H1 (cell line): Measurements from ENCODE around the gene CD72. TPM values are rescaled to one million over a fixed set of nuclear protein-coding genes. Genes with fewer than 3 reads are reported as not detected.

Experiments used
- CTCF ChIA-PET: fragments of 300-600 bp; sonication (Branson Sonifier 250); formaldehyde crosslinking; loops from one replicate; lab custom pipeline; 2021; ENCODE audit not compliant: partially characterized antibody; lab: Charles Lee
- POLR2A ChIA-PET: fragments of 300-600 bp; sonication (Branson Sonifier 250); formaldehyde crosslinking; loops from one replicate; lab custom pipeline; 2021; ENCODE audit warnings: inconsistent platforms; ENCODE audit not compliant: partially characterized antibody; lab: Charles Lee
- DNase-seq, 2 experiments: peaks; one replicate each; pipeline versions ENCODE4 v3.0.0 to v3.0.0-alpha.2; 2010 to 2022; ENCODE audit warnings: low spot score in 2 of 2, low read depth in 1 of 2, mixed read lengths in 1 of 2
- FAIRE-seq: peaks from 2 replicates; lab custom pipeline; 2011; peaks lifted over from hg19 to GRCh38; lab: Jason Lieb, UNC
- H2AFZ ChIP-seq: 2 replicates; pipeline ENCODE4 v1.8.1; 2012; ENCODE audit warnings: low read length, inconsistent platforms
- H2AK5ac ChIP-seq: 2 replicates; pipeline ENCODE4 v1.6.1; 2013; ENCODE audit warnings: low read depth, low read length
- H2BK120ac ChIP-seq: replicated peaks from 2 replicates; pipeline ENCODE3; 2013; ENCODE audit warnings: low read depth, low read length, inconsistent platforms
- H2BK12ac ChIP-seq: 2 replicates; pipeline ENCODE4 v1.6.1; 2013; ENCODE audit warnings: low read depth, low read length
- H2BK15ac ChIP-seq: 2 replicates; pipeline ENCODE4 v1.6.1; 2013; ENCODE audit warnings: low read length
- H2BK20ac ChIP-seq: 2 replicates; pipeline ENCODE4 v1.6.1; 2013; ENCODE audit warnings: low read length
- H2BK5ac ChIP-seq: 2 replicates; pipeline ENCODE4 v1.6.1; 2013; ENCODE audit warnings: low read depth, low read length
- H3K14ac ChIP-seq: 2 replicates; pipeline ENCODE4 v1.6.1; 2013; ENCODE audit warnings: inconsistent platforms; ENCODE audit not compliant: insufficient read length
- H3K18ac ChIP-seq: 2 replicates; pipeline ENCODE4 v1.6.1; 2013; ENCODE audit warnings: low read length; ENCODE audit errors: extremely low read depth
- H3K23ac ChIP-seq: 2 replicates; pipeline ENCODE4 v1.6.1; 2013; ENCODE audit warnings: inconsistent platforms; ENCODE audit not compliant: insufficient read length
- H3K23me2 ChIP-seq: 2 replicates; pipeline ENCODE4 v1.6.1; 2013; ENCODE audit warnings: low read depth, low read length
- H3K27ac ChIP-seq: 2 replicates; pipeline ENCODE4 v1.6.1; 2011; ENCODE audit warnings: low read depth, low read length, inconsistent platforms
- H3K27me3 ChIP-seq, 4 experiments: replicated peaks in 1 of 4; 1 replicate in 1 of 4; 2 replicates in 3 of 4; pipeline versions ENCODE4 v1.6.1 to v1.8.1; 2011 to 2013; ENCODE audit warnings: low read length in 3 of 4, mild to moderate bottlenecking in 3 of 4, inconsistent platforms in 2 of 4, mixed read lengths in 2 of 4, moderate library complexity in 1 of 4; ENCODE audit not compliant: control insufficient read depth in 3 of 4, insufficient read depth in 3 of 4; ENCODE audit errors: extremely low read depth in 1 of 4
- H3K36me3 ChIP-seq, 4 experiments: 2 replicates each; pipeline versions ENCODE4 v1.6.1 to v1.8.1; 2011 to 2013; ENCODE audit warnings: mild to moderate bottlenecking in 4 of 4, low read length in 3 of 4, moderate library complexity in 2 of 4, control low read depth in 1 of 4, inconsistent platforms in 1 of 4; ENCODE audit not compliant: insufficient read depth in 4 of 4, control insufficient read depth in 2 of 4
- H3K4ac ChIP-seq: replicated peaks from 2 replicates; pipeline ENCODE3; 2013; ENCODE audit warnings: low read length, low read depth, mixed read lengths, inconsistent platforms; ENCODE audit not compliant: insufficient read length
- H3K4me1 ChIP-seq, 4 experiments: replicated peaks in 1 of 4; 1 replicate in 1 of 4; 2 replicates in 3 of 4; pipeline versions ENCODE4 v1.6.1 to v1.8.1; 2011 to 2013; ENCODE audit warnings: low read length in 3 of 4, inconsistent platforms in 2 of 4, mixed read lengths in 1 of 4; ENCODE audit not compliant: insufficient read depth in 4 of 4, control insufficient read depth in 3 of 4
- H3K4me2 ChIP-seq, 2 experiments: 2 replicates each; pipeline versions ENCODE4 v1.6.1 to v1.8.1; 2011 to 2013; ENCODE audit warnings: low read depth in 2 of 2, low read length in 2 of 2, control low read depth in 1 of 2, inconsistent platforms in 1 of 2, mild to moderate bottlenecking in 1 of 2; ENCODE audit not compliant: insufficient read depth in 1 of 2
- H3K4me3 ChIP-seq, 4 experiments: fragments of 200-600, 300-600 bp in 1 of 4; sonication (generic), shearing (Covaris generic), sonication (Bioruptor Twin) in 1 of 4; 2 replicates each; pipeline versions ENCODE4 v1.5.1 to v1.8.1; 2011 to 2016; ENCODE audit warnings: low read length in 4 of 4, low read depth in 3 of 4, control low read depth in 2 of 4, inconsistent platforms in 2 of 4, mild to moderate bottlenecking in 2 of 4, mixed read lengths in 1 of 4, moderate library complexity in 1 of 4; ENCODE audit not compliant: insufficient read depth in 2 of 4; ENCODE audit errors: extremely low read depth in 1 of 4
- H3K56ac ChIP-seq: replicated peaks from 2 replicates; pipeline ENCODE3; 2013; ENCODE audit warnings: low read depth, mild to moderate bottlenecking, mixed read lengths, low read length, inconsistent platforms; ENCODE audit not compliant: insufficient read length
- H3K79me1 ChIP-seq: 2 replicates; pipeline ENCODE4 v1.6.1; 2013; ENCODE audit warnings: low read depth, low read length, control low read depth
- H3K79me2 ChIP-seq, 2 experiments: 2 replicates each; pipeline versions ENCODE4 v1.6.1 to v1.8.1; 2012 to 2013; ENCODE audit warnings: low read length in 2 of 2, mild to moderate bottlenecking in 2 of 2, inconsistent platforms in 1 of 2; ENCODE audit not compliant: insufficient read depth in 2 of 2, control insufficient read depth in 1 of 2
- H3K9ac ChIP-seq, 4 experiments: replicated peaks in 1 of 4; 1 replicate in 1 of 4; 2 replicates in 3 of 4; pipeline versions ENCODE4 v1.6.1 to v1.8.1; 2011 to 2013; ENCODE audit warnings: low read depth in 3 of 4, low read length in 3 of 4, control low read depth in 2 of 4, mild to moderate bottlenecking in 2 of 4, moderate library complexity in 2 of 4, inconsistent platforms in 1 of 4; ENCODE audit errors: extremely low read depth in 1 of 4
- H3K9me3 ChIP-seq, 2 experiments: 2 replicates each; pipeline versions ENCODE4 v1.6.1 to v1.8.1; 2012 to 2013; ENCODE audit warnings: mild to moderate bottlenecking in 2 of 2, moderate library complexity in 2 of 2, control low read depth in 1 of 2, inconsistent platforms in 1 of 2, low read depth in 1 of 2, low read length in 1 of 2, mixed read lengths in 1 of 2; ENCODE audit not compliant: insufficient read depth in 2 of 2
- H4K20me1 ChIP-seq, 2 experiments: replicated peaks in 1 of 2; 2 replicates each; pipeline versions ENCODE3 to v1.8.1; 2011 to 2013; ENCODE audit warnings: inconsistent platforms in 2 of 2, low read length in 2 of 2, mild to moderate bottlenecking in 1 of 2; ENCODE audit not compliant: insufficient read depth in 2 of 2, control insufficient read depth in 1 of 2
- H4K5ac ChIP-seq: 2 replicates; pipeline ENCODE4 v1.6.1; 2013; ENCODE audit warnings: low read length, low read depth, mixed read lengths, inconsistent platforms; ENCODE audit not compliant: insufficient read length
- H4K8ac ChIP-seq: 2 replicates; pipeline ENCODE4 v1.8.0; 2013; ENCODE audit warnings: mild to moderate bottlenecking, moderate library complexity, low read length, inconsistent platforms; ENCODE audit not compliant: insufficient read depth; ENCODE audit errors: extremely low read depth
- H4K91ac ChIP-seq: replicated peaks from 2 replicates; pipeline ENCODE3; 2013; ENCODE audit warnings: low read length, mixed read lengths, inconsistent platforms; ENCODE audit not compliant: insufficient read length
- ATF2 ChIP-seq: IDR thresholded peaks from 2 replicates; pipeline ENCODE4 v1.6.1; 2012; ENCODE audit warnings: low read length, inconsistent platforms
- CTBP2 ChIP-seq: IDR thresholded peaks from 2 replicates; pipeline ENCODE4 v1.7.0; 2011; ENCODE audit warnings: borderline replicate concordance, mild to moderate bottlenecking, moderate library complexity, mixed read lengths, low read length; ENCODE audit not compliant: insufficient read depth, insufficient read length
- MAFK ChIP-seq: IDR thresholded peaks from 2 replicates; pipeline ENCODE4 v1.6.1; 2012; ENCODE audit warnings: low read depth, mild to moderate bottlenecking, improper control_type of control experiment, low read length
- POU5F1 ChIP-seq: IDR thresholded peaks from 2 replicates; pipeline ENCODE4 v1.6.1; 2011; ENCODE audit warnings: low read depth, mild to moderate bottlenecking, low read length, moderate library complexity
- SP4 ChIP-seq: IDR thresholded peaks from 2 replicates; pipeline ENCODE4 v1.6.1; 2012; ENCODE audit warnings: low read length, inconsistent platforms
- TAF7 ChIP-seq: optimal IDR thresholded peaks from 2 replicates; pipeline ENCODE3; 2011; ENCODE audit warnings: low read depth, mild to moderate bottlenecking, inconsistent platforms, low read length, moderate library complexity, borderline replicate concordance
- TBP ChIP-seq: IDR thresholded peaks from 2 replicates; pipeline ENCODE4 v1.6.1; 2011; ENCODE audit warnings: low read depth, low read length, improper control_type of control experiment
- TEAD4 ChIP-seq: IDR thresholded peaks from 2 replicates; pipeline ENCODE4 v1.6.1; 2012; ENCODE audit warnings: low read depth, low read length, inconsistent platforms, mixed read lengths
- USF2 ChIP-seq: IDR thresholded peaks from 2 replicates; pipeline ENCODE4 v1.6.1; 2011; ENCODE audit warnings: low read length, improper control_type of control experiment
- WGBS, 2 experiments: shearing (Covaris generic) in 1 of 2; methylation state at CpG; one replicate each; pipeline versions ENCODE4 v1.1.6 to v1.1.7; 2013 to 2015; ENCODE audit warnings: low lambda C conversion rate in 2 of 2, mixed read lengths in 2 of 2, inconsistent platforms in 1 of 2, low coverage in 1 of 2, missing lambda C conversion rate in 1 of 2; ENCODE audit not compliant: insufficient replicate concordance in 2 of 2, insufficient coverage in 1 of 2, insufficient read length in 1 of 2; ENCODE audit errors: extremely low coverage in 1 of 2, missing lambda C conversion rate in 1 of 2; 5-methylcytosine and 5-hydroxymethylcytosine counted together
- polyA plus RNA-seq, 7 experiments: library from polyadenylated mRNA; depleted of rRNA in 3 of 7; stranded (reverse) in 5 of 7; unstranded in 2 of 7; fragments of >200 nt in 5 of 7; fragments of 200-250 nt in 2 of 7; gene quantifications; 1 replicate in 5 of 7; 2 replicates in 1 of 7; 4 replicates in 1 of 7; pipeline versions ENCODE4 v1.2.1 to v1.2.3, GENCODE V29; 2011 to 2013; ENCODE audit warnings: missing spikeins in 2 of 7, mixed read lengths in 2 of 7
- total RNA-seq: library from RNA; stranded (reverse); fragmentation: NEBNext Ultra II Directional; extraction: Animal tissue kit (Norgen Biotek cat#: 25700); gene quantifications from 2 replicates; pipeline ENCODE4 v1.2.1, GENCODE V29; 2021
- TF ChIP-seq, protein P1 (sequence below): IDR thresholded peaks from 2 replicates; pipeline ENCODE4 v1.6.1; 2011; ENCODE audit warnings: low read depth, mild to moderate bottlenecking, low read length; ENCODE audit not compliant: insufficient read depth

CD72 gene
- total and polyA plus RNA-seq, 2 of the 8 experiments (the other 6 are each of a cell fraction or from before 2014, with no cell fraction given): 4.0 to 4.5 TPM

- ChIA-PET CTCF (interaction anchor here (0.9 to 2.6 kb wide), 11 partner anchors 9 to 69 kb away, joined by 4 to 13 read pairs (median 5); no protein-coding TSS in a partner anchor), POLR2A (interaction anchor here (0.9 kb wide), 1 partner anchor 104 kb away, joined by 4 read pairs; the partner anchor contains the start of genes CREB3 and TLN1)
- FAIRE-seq (no peak), DNase-seq (no peak)
- Histone ChIP-seq H3K27me3 (no peaks in the 10 kb centered on the region), H3K9me3 (no peaks in the 10 kb centered on the region), H2AK5ac (no peak overlapping the region), H3K9ac (no peak overlapping the region), H3K23ac (no peak overlapping the region), H3K79me1 (no peaks in the 10 kb centered on the region), H3K79me2 (no peaks in the 10 kb centered on the region), H4K8ac (no peak overlapping the region), H2BK20ac (no peak overlapping the region), H3K36me3 (no peaks in the 10 kb centered on the region), H2BK5ac (no peak overlapping the region), H3K4me1 (no peaks in the 10 kb centered on the region), H3K4me2 (no peak overlapping the region), H4K91ac (no peak overlapping the region), H3K18ac (no peak overlapping the region), H2BK15ac (no peak overlapping the region), H3K4ac (no peak overlapping the region), H4K5ac (no peak overlapping the region), H3K23me2 (no peaks in the 10 kb centered on the region), H2BK120ac (no peak overlapping the region), H3K14ac (no peak overlapping the region), H2BK12ac (no peak overlapping the region), H3K56ac (no peak overlapping the region), H3K4me3 (no peak overlapping the region), H2AFZ (no peak overlapping the region), H4K20me1 (no peaks in the 10 kb centered on the region), H3K27ac (no peak overlapping the region)
- 96% methylated on average over 6 of the region's 6 CpGs; no CpG with 5 or more reads in 1 of the 2 experiments for WGBS, 2 experiments
- TF ChIP-seq CTBP2 (no peak), USF2 (no peak), MAFK (no peak), TEAD4 (no peak), POU5F1 (no peak), ATF2 (no peak), TBP (no peak), TAF7 (no peak), SP4 (no peak)
- TF ChIP-seq, protein P1, sequence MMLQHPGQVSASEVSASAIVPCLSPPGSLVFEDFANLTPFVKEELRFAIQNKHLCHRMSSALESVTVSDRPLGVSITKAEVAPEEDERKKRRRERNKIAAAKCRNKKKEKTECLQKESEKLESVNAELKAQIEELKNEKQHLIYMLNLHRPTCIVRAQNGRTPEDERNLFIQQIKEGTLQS: no peak
Observed at GRCh38 chr9:35628389-35628991, 10.3 kb upstream of the CD72 start.
